GM23248 (cell line): ENCODE data around the gene QDPR. TPM values are rescaled to one million over a fixed set of nuclear protein-coding genes. Genes with fewer than 3 reads are reported as not detected.

Experiments used
- DNase-seq: peaks from one replicate; pipeline ENCODE4 v3.0.0-alpha.2; 2015
- H2AFZ ChIP-seq: fragments of 200-600 bp; sonication (generic); 2 replicates; pipeline ENCODE4 v1.6.1; 2016; ENCODE audit warnings: antibody characterized with exemption
- H3F3A ChIP-seq: fragments of 200-600 bp; sonication (generic); 2 replicates; pipeline ENCODE4 v1.6.1; 2016; ENCODE audit warnings: mild to moderate bottlenecking, antibody characterized with exemption, mixed run types; ENCODE audit not compliant: insufficient read depth
- H3K27ac ChIP-seq: fragments of 200-600 bp; sonication (generic); 2 replicates; pipeline ENCODE4 v1.5.1; 2016; ENCODE audit warnings: mild to moderate bottlenecking
- H3K27me3 ChIP-seq: fragments of 200-600 bp; sonication (generic); replicated peaks from 2 replicates; pipeline ENCODE4 v1.6.1; 2016; ENCODE audit warnings: mild to moderate bottlenecking; ENCODE audit not compliant: insufficient read depth
- H3K36me3 ChIP-seq: fragments of 200-600 bp; sonication (generic); 2 replicates; pipeline ENCODE4 v1.6.1; 2016; ENCODE audit warnings: low read depth, mild to moderate bottlenecking
- H3K4me1 ChIP-seq: fragments of 200-600 bp; sonication (generic); 2 replicates; pipeline ENCODE4 v1.6.1; 2016; ENCODE audit warnings: mild to moderate bottlenecking; ENCODE audit not compliant: insufficient read depth
- H3K4me2 ChIP-seq: fragments of 200-600 bp; sonication (generic); one replicate; pipeline ENCODE4 v1.6.1; 2016; ENCODE audit warnings: mild to moderate bottlenecking; ENCODE audit not compliant: unreplicated experiment
- H3K4me3 ChIP-seq: fragments of 200-600 bp; sonication (generic); 2 replicates; pipeline ENCODE4 v1.5.1; 2016; ENCODE audit warnings: mild to moderate bottlenecking
- H3K79me2 ChIP-seq: fragments of 200-600 bp; sonication (generic); 2 replicates; pipeline ENCODE4 v1.6.1; 2016; ENCODE audit warnings: mild to moderate bottlenecking; ENCODE audit not compliant: insufficient read depth
- H3K9ac ChIP-seq: fragments of 200-600 bp; sonication (generic); 2 replicates; pipeline ENCODE4 v1.6.1; 2016; ENCODE audit warnings: mild to moderate bottlenecking
- H3K9me2 ChIP-seq: fragments of 200-600 bp; sonication (generic); 2 replicates; pipeline ENCODE4 v1.6.1; 2016; ENCODE audit warnings: mixed run types, mild to moderate bottlenecking, moderate library complexity; ENCODE audit not compliant: insufficient read depth
- H3K9me3 ChIP-seq: fragments of 200-600 bp; sonication (generic); one replicate; pipeline ENCODE4 v1.6.1; 2017; ENCODE audit warnings: low read depth
- H4K20me1 ChIP-seq: fragments of 200-600 bp; sonication (generic); 2 replicates; pipeline ENCODE4 v1.6.0; 2016; ENCODE audit not compliant: insufficient read depth
- EZH2 ChIP-seq: fragments of 200-600 bp; sonication (generic); IDR thresholded peaks from 2 replicates; pipeline ENCODE4 v1.6.1; 2018; ENCODE audit warnings: antibody characterized with exemption, mild to moderate bottlenecking; ENCODE audit not compliant: insufficient read depth, poor library complexity, severe bottlenecking
- EZH2phosphoT487 ChIP-seq: fragments of 200-600 bp; sonication (generic); IDR thresholded peaks from 2 replicates; pipeline ENCODE4 v1.6.1; 2018; ENCODE audit warnings: antibody characterized with exemption, moderate library complexity, mild to moderate bottlenecking, low read depth; ENCODE audit not compliant: insufficient read depth
- WGBS, 2 experiments: methylation state at CpG; one replicate each; pipeline ENCODE4 v1.1.6; 2015 to 2017; ENCODE audit warnings: low lambda C conversion rate in 2 of 2, low coverage in 1 of 2; ENCODE audit errors: missing lambda C conversion rate in 2 of 2; 5-methylcytosine and 5-hydroxymethylcytosine counted together
- in situ Hi-C: fragments of 300-500 bp; cut with MboI; formaldehyde crosslinking; loops from 2 replicates; pipeline ENCODE4 v1.15.0; 2020
- polyA plus RNA-seq: library from polyadenylated mRNA; unstranded; fragments of >200 nt; fragmentation: Nextera tagmentation; extraction: Ambion mirVana; gene quantifications from 2 replicates; pipeline ENCODE4 v1.2.1, GENCODE V29; 2016
- total RNA-seq: library from RNA; depleted of rRNA; stranded (reverse); fragments of >200 nt; shearing (Covaris generic); gene quantifications from 2 replicates; pipeline ENCODE4 v1.2.3, GENCODE V29; 2014

Gene QDPR
- total and polyA plus RNA-seq, 2 experiments from 2014 or later, result 13.9 to 40.4 TPM

- WGBS, 2 experiments, result 74 to 77% methylated on average over 4 of the region's 4 CpGs
- no peak overlapping the region for H3K4me2 ChIP-seq
- in situ Hi-C loops, result loop anchor here (25.0 kb wide), 2 partner anchors 253 to 1028 kb away; partner anchors contain the start of genes DCAF16 and NCAPG
Measured at GRCh38 chr4:17558941-17559708, 47.2 kb upstream of the QDPR start.

GRCh38 chr4:17557880-17558279 lies 46.0 kb upstream of the QDPR start:
- in situ Hi-C loops, result loop anchor here (25.0 kb wide), 2 partner anchors 254 to 1029 kb away; partner anchors contain the start of genes DCAF16 and NCAPG
- DNase-seq, result peak; percentile 34
- WGBS, 2 experiments, result 48 to 55% methylated on average over 5 of the region's 5 CpGs

More at GRCh38 chr4:17558941-17559708, 47.2 kb upstream of the QDPR start:
- no peaks in the 10 kb centered on the region for H3K9me2 ChIP-seq
- H3F3A ChIP-seq, result no peaks in the 10 kb centered on the region; the same call in none of the 2 replicates
- no peak for DNase-seq
- no peak for TF ChIP-seq EZH2
- no peak for TF ChIP-seq EZH2phosphoT487
- no peaks in the 10 kb centered on the region for H3K36me3 ChIP-seq
- no peak overlapping the region for H2AFZ ChIP-seq
- H3K27me3 ChIP-seq, result no peaks in the 10 kb centered on the region
- H3K27ac ChIP-seq, result no peak overlapping the region
- no peaks in the 10 kb centered on the region for H4K20me1 ChIP-seq
- no peak overlapping the region for H3K9ac ChIP-seq
- no peaks in the 10 kb centered on the region for H3K79me2 ChIP-seq
- H3K4me1 ChIP-seq, result peaks cover 9% of the 10 kb centered on the region
- no peak overlapping the region for H3K4me3 ChIP-seq
- no peaks in the 10 kb centered on the region for H3K9me3 ChIP-seq

GRCh38 chr4:17556498-17556897 lies 44.6 kb upstream of the QDPR start:
- no peak overlapping the region for H3K4me2 ChIP-seq
- H3K4me3 ChIP-seq, result no peak overlapping the region
- no peaks in the 10 kb centered on the region for H3K36me3 ChIP-seq
- no peak overlapping the region for H3K9ac ChIP-seq
- H2AFZ ChIP-seq, result no peak overlapping the region
- H3K79me2 ChIP-seq, result no peaks in the 10 kb centered on the region
- H3K27ac ChIP-seq, result no peak overlapping the region
- H3K9me2 ChIP-seq, result no peaks in the 10 kb centered on the region
- no peaks in the 10 kb centered on the region for H4K20me1 ChIP-seq
- TF ChIP-seq EZH2 (no peak), EZH2phosphoT487 (no peak)
- no peak for DNase-seq
- peaks cover 5% of the 10 kb centered on the region for H3K4me1 ChIP-seq
- no peaks in the 10 kb centered on the region; the same call in none of the 2 replicates for H3F3A ChIP-seq
- H3K27me3 ChIP-seq, result no peaks in the 10 kb centered on the region
- H3K9me3 ChIP-seq, result no peaks in the 10 kb centered on the region
- in situ Hi-C loops, result loop anchor here (25.0 kb wide), 2 partner anchors 256 to 1031 kb away; partner anchors contain the start of genes DCAF16 and NCAPG

More at GRCh38 chr4:17557880-17558279, 46.0 kb upstream of the QDPR start:
- Histone ChIP-seq H3K27me3 (no peaks in the 10 kb centered on the region), H3K27ac (no peak overlapping the region), H3K9me3 (no peaks in the 10 kb centered on the region), H4K20me1 (no peaks in the 10 kb centered on the region), H3K4me2 (no peak overlapping the region), H3F3A (no peaks in the 10 kb centered on the region; the same call in none of the 2 replicates), H3K9ac (no peak overlapping the region), H3K36me3 (no peaks in the 10 kb centered on the region), H3K79me2 (no peaks in the 10 kb centered on the region), H3K4me3 (no peak overlapping the region), H3K9me2 (no peaks in the 10 kb centered on the region), H3K4me1 (peaks cover 9% of the 10 kb centered on the region), H2AFZ (no peak overlapping the region)
- TF ChIP-seq EZH2phosphoT487, result no peak
- no peak for TF ChIP-seq EZH2

- H3F3A ChIP-seq, result no peaks in the 10 kb centered on the region
- no peak overlapping the region for H3K9ac ChIP-seq
- H4K20me1 ChIP-seq, result no peaks in the 10 kb centered on the region
- no peak overlapping the region for H3K4me2 ChIP-seq
- no peak overlapping the region for H2AFZ ChIP-seq
- WGBS, 2 experiments, result 69 to 78% methylated on average over 4 of the region's 4 CpGs
- peak; percentile 8 for DNase-seq
- H3K27ac ChIP-seq, result no peak overlapping the region
- H3K27me3 ChIP-seq, result no peaks in the 10 kb centered on the region
- no peaks in the 10 kb centered on the region for H3K4me1 ChIP-seq
- no peaks in the 10 kb centered on the region for H3K79me2 ChIP-seq
- no peaks in the 10 kb centered on the region for H3K9me3 ChIP-seq
- H3K36me3 ChIP-seq, result no peaks in the 10 kb centered on the region
- no peak overlapping the region for H3K4me3 ChIP-seq
- in situ Hi-C loops, result loop anchor here (25.0 kb wide), 2 partner anchors 258 to 1033 kb away; partner anchors contain the start of genes DCAF16 and NCAPG
- H3K9me2 ChIP-seq, result no peaks in the 10 kb centered on the region
- TF ChIP-seq EZH2phosphoT487 (no peak), EZH2 (no peak)
Measured at GRCh38 chr4:17554568-17554967, 42.7 kb upstream of the QDPR start.
